Body of pancreas (tissue), 4 donors: ENCODE results near the gene MLN. TPM values are rescaled to one million over a fixed set of nuclear protein-coding genes. Genes with fewer than 3 reads are reported as not detected.

ENCODE experiments used
- ATAC-seq: fragments of 150-250 bp; one replicate; pipeline ENCODE4 v1.9.1; 2016
- DNase-seq, 4 donors: peaks; one replicate each; pipeline ENCODE4 v3.0.0-alpha.2; 2019
- H3K27ac ChIP-seq, 4 donors: fragments of 200-600 bp; sonication (generic); 1 replicate in 3 of 4; 2 replicates in 1 of 4; pipeline versions ENCODE4 v1.5.1 to v1.6.1; 2016 to 2019; ENCODE audit warnings: mild to moderate bottlenecking in 1 of 4, mixed read lengths in 1 of 4, moderate library complexity in 1 of 4
- H3K27me3 ChIP-seq, 2 donors: fragments of 200-600 bp; sonication (generic); one replicate each; pipeline ENCODE4 v1.6.0; 2016; ENCODE audit warnings: mild to moderate bottlenecking in 1 of 2
- H3K36me3 ChIP-seq, 2 donors: fragments of 200-600 bp; sonication (generic); replicated peaks in 1 of 2; 2 replicates each; pipeline ENCODE4 v1.5.1; 2016; ENCODE audit warnings: low read depth in 2 of 2; ENCODE audit not compliant: insufficient read depth in 1 of 2
- H3K4me1 ChIP-seq: fragments of 200-600 bp; sonication (generic); one replicate; pipeline ENCODE4 v1.6.0; 2016
- H3K4me3 ChIP-seq, 2 donors: fragments of 200-600 bp; sonication (generic); 1 replicate in 1 of 2; 2 replicates in 1 of 2; pipeline ENCODE4 v1.5.1; 2016 to 2019
- H3K9me3 ChIP-seq, 3 donors: fragments of 200-600 bp; sonication (generic); 1 replicate in 2 of 3; 2 replicates in 1 of 3; pipeline ENCODE4 v1.5.1; 2016
- POLR2A ChIP-seq, 3 donors: fragments of 450-650 bp; IDR thresholded peaks; one replicate each; pipeline ENCODE4 v1.6.1; 2016; ENCODE audit warnings: antibody characterized with exemption in 3 of 3, mild to moderate bottlenecking in 2 of 3
- WGBS, 2 donors: methylation state at CpG; one replicate each; pipeline ENCODE4 v1.1.5; 2017; 5-methylcytosine and 5-hydroxymethylcytosine counted together
- intact Hi-C: fragments of 100-400 bp; cut with DNase I; formaldehyde crosslinking; loops from one replicate; pipeline ENCODE4 v1.15.1; 2023
- total RNA-seq, 2 donors: library from RNA; depleted of rRNA; stranded (reverse); fragments of >200 nt; gene quantifications; one replicate each; pipeline ENCODE4 v1.1.0, GENCODE V29; 2016
- TF ChIP-seq, protein P1 (sequence below), 7 experiments: fragments of 450-650 bp in 4 of 7; fragments of 200-600 bp in 3 of 7; sonication (generic) in 3 of 7; IDR thresholded peaks; one replicate each; pipeline ENCODE4 v1.5.1; 2016 to 2019; ENCODE audit warnings: antibody characterized with exemption in 7 of 7

Gene MLN
- total RNA-seq, 2 donors from 2014 or later: not detected

DNA sequence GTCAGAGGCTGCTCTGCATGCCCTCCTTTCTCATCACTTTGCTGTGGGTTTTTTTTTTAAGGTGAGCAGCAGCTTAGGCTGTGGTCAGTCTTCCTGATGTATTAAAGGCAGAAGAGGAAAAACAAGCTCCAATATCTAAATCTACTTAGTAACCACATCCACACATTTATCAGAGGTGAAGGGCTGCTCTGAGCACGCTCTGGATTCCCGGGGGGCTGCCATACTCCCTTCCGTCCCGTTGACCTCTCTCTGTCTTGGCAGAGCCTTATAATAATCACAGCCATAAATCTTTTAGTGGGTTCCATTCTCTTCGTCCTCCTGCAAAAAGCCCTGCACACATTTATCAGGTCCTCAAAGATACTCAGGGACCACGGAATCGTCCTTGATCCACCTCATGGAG is 12.2 kb downstream of the MLN start:
- H3K27me3 ChIP-seq: no peaks in the 10 kb centered on the region
- intact Hi-C loops: no loop called here

DNA sequence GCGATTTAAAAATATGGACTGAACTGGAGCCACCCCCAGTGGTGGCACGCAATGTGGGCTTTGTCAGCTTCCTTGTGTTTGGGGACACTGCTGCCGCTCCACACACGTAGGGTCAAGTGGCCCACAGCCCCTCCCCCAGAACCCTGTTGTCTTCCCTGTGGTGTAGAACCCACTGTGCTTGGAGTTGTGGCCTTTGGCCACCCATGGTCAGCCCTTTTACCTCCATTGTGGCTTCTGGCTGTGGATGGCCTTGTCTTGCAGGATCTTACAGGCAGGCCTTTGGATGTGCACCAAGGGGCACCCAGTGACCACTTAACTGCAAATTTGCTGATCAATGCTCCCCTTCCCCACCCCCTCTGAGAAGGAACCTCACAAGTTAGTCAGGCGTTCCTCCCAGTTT is 12.9 kb downstream of the MLN start:
- H3K27ac ChIP-seq: no peak overlapping the region
- peaks cover 27% of the 10 kb centered on the region for H3K4me1 ChIP-seq
- H3K36me3 ChIP-seq: no peaks in the 10 kb centered on the region
- no peaks in the 10 kb centered on the region for H3K9me3 ChIP-seq
- H3K27me3 ChIP-seq: no peaks in the 10 kb centered on the region
- ATAC-seq (no peak), DNase-seq (no peak)
- no peak overlapping the region for H3K4me3 ChIP-seq
- WGBS, 2 donors: 89 to 92% methylated on average over 5 of the region's 5 CpGs
- TF ChIP-seq, protein P1, sequence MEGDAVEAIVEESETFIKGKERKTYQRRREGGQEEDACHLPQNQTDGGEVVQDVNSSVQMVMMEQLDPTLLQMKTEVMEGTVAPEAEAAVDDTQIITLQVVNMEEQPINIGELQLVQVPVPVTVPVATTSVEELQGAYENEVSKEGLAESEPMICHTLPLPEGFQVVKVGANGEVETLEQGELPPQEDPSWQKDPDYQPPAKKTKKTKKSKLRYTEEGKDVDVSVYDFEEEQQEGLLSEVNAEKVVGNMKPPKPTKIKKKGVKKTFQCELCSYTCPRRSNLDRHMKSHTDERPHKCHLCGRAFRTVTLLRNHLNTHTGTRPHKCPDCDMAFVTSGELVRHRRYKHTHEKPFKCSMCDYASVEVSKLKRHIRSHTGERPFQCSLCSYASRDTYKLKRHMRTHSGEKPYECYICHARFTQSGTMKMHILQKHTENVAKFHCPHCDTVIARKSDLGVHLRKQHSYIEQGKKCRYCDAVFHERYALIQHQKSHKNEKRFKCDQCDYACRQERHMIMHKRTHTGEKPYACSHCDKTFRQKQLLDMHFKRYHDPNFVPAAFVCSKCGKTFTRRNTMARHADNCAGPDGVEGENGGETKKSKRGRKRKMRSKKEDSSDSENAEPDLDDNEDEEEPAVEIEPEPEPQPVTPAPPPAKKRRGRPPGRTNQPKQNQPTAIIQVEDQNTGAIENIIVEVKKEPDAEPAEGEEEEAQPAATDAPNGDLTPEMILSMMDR (IDR thresholded peaks at IDR 0.05): no peak
- TF ChIP-seq POLR2A (IDR thresholded peaks at IDR 0.05): no peak
- intact Hi-C loops: no loop called here

More for the DNA sequence above, 12.2 kb downstream of the MLN start:
- WGBS, 2 donors: 61 to 69% methylated on average over 7 of the region's 7 CpGs
- no peak overlapping the region for H3K4me3 ChIP-seq
- peaks cover 20% of the 10 kb centered on the region for H3K4me1 ChIP-seq
- no peak overlapping the region for H3K27ac ChIP-seq
- DNase-seq (no peak), ATAC-seq (no peak)
- no peaks in the 10 kb centered on the region for H3K9me3 ChIP-seq
- no peaks in the 10 kb centered on the region for H3K36me3 ChIP-seq
- TF ChIP-seq POLR2A (IDR thresholded peaks at IDR 0.05): no peak
- TF ChIP-seq, protein P1 (IDR thresholded peaks at IDR 0.05): no peak

DNA sequence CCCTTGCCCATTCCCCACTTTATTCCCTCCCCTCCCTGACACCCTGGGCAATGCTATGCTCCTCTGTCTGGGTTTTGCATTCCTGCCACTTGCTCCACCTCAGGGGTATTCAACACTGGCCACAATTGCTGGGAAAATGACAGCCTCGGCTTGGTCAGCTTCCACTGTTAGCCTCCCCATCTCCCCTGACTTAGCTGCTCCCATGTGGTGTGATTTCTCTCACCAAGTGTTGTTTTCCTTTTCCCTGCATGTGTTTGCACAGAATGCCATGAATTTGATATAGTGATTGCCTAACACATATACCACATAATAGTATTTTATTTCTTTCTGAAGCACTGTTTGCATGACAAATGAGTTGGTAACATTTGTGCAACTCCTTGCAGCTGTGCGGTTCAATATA is 13.4 kb downstream of the MLN start:
- ATAC-seq: no peak
- DNase-seq: no peak
- Histone ChIP-seq H3K27me3 (no peaks in the 10 kb centered on the region), H3K9me3 (no peaks in the 10 kb centered on the region), H3K27ac (no peak overlapping the region), H3K4me1 (peaks cover 32% of the 10 kb centered on the region), H3K36me3 (no peaks in the 10 kb centered on the region), H3K4me3 (no peak overlapping the region)
- intact Hi-C loops: no loop called here
- WGBS, 2 donors: 68 to 69% methylated on average over 2 of the region's 2 CpGs
- TF ChIP-seq, protein P1 (IDR thresholded peaks at IDR 0.05): no peak
- TF ChIP-seq POLR2A (IDR thresholded peaks at IDR 0.05): no peak

DNA sequence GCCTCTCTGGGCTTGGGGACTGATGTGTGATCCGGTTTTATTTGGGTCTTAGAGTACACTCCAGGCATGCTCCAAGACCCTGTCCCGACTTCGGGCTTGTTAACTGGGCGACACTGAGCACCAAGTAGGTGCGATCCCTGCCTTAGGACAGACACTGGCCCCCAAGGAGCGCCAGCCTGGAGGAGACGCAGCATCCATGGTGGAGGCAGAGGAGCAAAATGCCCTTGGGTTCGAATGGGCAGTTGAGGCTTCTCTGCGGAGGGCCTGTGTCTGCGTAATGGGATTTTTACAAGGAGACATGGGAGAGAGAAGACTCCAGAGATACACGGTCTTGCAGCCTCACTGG is 14.3 kb downstream of the MLN start:
- ATAC-seq (no peak), DNase-seq (no peak)
- no peaks in the 10 kb centered on the region for H3K9me3 ChIP-seq
- no peak overlapping the region for H3K4me3 ChIP-seq
- TF ChIP-seq, protein P1 (IDR thresholded peaks at IDR 0.05): no peak
- TF ChIP-seq POLR2A (IDR thresholded peaks at IDR 0.05): no peak
- 90 to 94% methylated on average over 11 of the region's 11 CpGs for WGBS, 2 donors
- H3K4me1 ChIP-seq: peaks cover 38% of the 10 kb centered on the region
- intact Hi-C loops: no loop called here
- no peaks in the 10 kb centered on the region for H3K27me3 ChIP-seq
- peaks cover 0 to 1% of the 10 kb centered on the region in 2 donors for H3K36me3 ChIP-seq
- H3K27ac ChIP-seq: peak overlapping the region in 2 of 4 donors; percentile 91 to 94

DNA sequence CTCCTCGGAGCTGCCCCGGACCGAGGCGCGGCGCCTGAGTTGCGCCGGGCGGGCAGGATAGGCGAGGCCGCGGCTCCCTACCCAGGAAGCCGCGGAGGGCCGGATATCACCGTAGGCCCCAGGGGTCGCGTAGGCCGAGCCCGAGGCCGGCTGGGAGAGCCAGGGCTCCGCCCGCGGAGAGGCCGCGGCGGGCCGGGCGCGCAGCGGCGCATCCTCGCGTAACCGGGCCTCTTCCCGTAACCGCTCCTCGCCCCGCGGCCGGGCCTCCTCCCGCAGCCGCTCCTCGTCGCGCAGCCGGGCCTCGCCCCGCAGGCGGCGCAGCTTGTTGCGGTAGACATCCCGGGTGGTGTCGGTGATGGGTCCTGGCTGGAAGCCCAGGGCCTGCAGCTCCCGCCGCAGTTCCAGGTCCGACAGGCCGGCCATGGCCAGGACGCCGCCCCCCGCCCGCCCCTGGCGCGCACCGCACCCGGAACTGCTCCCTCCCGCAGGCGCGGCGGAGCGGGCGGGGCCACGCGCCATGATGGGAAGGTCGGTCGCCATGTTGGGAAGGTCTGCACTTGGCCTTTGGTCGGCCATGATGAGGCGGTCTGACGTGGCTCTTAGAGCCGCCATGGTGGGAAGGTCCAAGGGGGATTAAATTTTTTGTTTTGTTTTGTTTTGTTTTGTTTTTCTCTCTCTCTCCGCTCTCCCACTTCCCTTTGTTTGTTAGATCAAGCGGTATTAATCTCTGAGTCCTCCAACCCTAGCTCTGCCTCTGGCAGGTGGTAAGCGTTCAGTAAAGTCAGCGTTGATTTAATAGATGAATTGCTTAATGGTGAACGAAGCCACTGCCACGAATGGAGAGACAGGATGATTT is 14.9 kb downstream of the MLN start, which contains the start of gene LEMD2:
LEMD2 (minus strand) TSS at position 437 of the 856 bp plus-strand sequence; CDS start at position 423, 14 bp downstream.
- intact Hi-C loops: no loop called here
- TF ChIP-seq, protein P1 (IDR thresholded peaks at IDR 0.05): peak in 2 of 7 experiments; percentile 0 to 16
- TF ChIP-seq POLR2A (IDR thresholded peaks at IDR 0.05): peak; percentile 73 to 83 (median 79)
- H3K9me3 ChIP-seq: no peaks in the 10 kb centered on the region
- ATAC-seq (peak; percentile 97), DNase-seq (peak; percentile 93 to 95 (median 94))
- peak within 1 kb of the TSS; percentile 86 to 94 (median 90) for H3K27ac ChIP-seq
- 4 to 10% methylated on average over 28 to 59 of the region's 86 CpGs for WGBS, 2 donors
- H3K27me3 ChIP-seq: no peaks in the 10 kb centered on the region
- peaks cover 38% of the 10 kb centered on the region for H3K4me1 ChIP-seq
- H3K36me3 ChIP-seq: peaks cover 2 to 5% of the 10 kb centered on the region in 2 donors
- peak within 1 kb of the TSS; percentile 60 to 83 for H3K4me3 ChIP-seq
